Skeletal muscle satellite cell (primary cell): ENCODE measurements around the gene TMEM209.
A peak's percentile ranks its signal among the peaks of the same experiment; 100 is the strongest.

ENCODE experiments used
- H3K27me3 ChIP-seq: 2 replicates; pipeline ENCODE4 v1.7.0; 2013; ENCODE audit warnings: low read length; ENCODE audit not compliant: control insufficient read depth, insufficient read depth
- H3K36me3 ChIP-seq: 2 replicates; pipeline ENCODE4 v1.7.0; 2013; ENCODE audit warnings: mild to moderate bottlenecking, control low read depth, low read length; ENCODE audit not compliant: insufficient read depth
- H3K4me1 ChIP-seq: 2 replicates; pipeline ENCODE4 v1.7.0; 2013; ENCODE audit warnings: low read length; ENCODE audit not compliant: control insufficient read depth, insufficient read depth
- H3K4me2 ChIP-seq: 2 replicates; pipeline ENCODE4 v1.7.0; 2013; ENCODE audit warnings: mild to moderate bottlenecking, low read length
- H3K4me3 ChIP-seq: 2 replicates; pipeline ENCODE4 v1.7.0; 2013; ENCODE audit warnings: low read length
- H3K9ac ChIP-seq: 2 replicates; pipeline ENCODE4 v1.7.0; 2013; ENCODE audit warnings: mild to moderate bottlenecking, low read depth, low read length, moderate library complexity
- H3K9me3 ChIP-seq: replicated peaks from 2 replicates; pipeline ENCODE4 v1.7.0; 2013; ENCODE audit warnings: mild to moderate bottlenecking, control low read depth, low read length

The TMEM209 gene

DNA sequence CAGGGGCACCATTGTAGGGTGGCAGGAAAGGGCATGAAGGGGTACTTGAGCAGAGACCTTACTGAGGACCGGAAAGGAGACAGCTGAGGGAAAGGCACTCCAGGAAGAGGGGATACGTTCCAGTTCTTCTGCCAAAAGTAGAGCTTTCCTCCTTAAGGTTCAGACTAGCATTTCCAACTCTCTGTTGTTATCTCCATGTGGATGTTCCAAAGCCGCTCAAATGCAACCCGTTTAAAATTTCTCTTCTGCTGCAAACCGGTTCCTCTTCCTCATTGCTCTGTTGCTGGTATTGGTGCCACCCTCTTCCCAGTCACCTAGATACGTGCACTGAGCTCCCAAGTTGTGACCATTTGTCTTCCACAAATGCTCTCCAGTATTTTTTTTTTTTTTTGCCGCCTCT, 47.5 kb downstream of the TMEM209 start:
- Histone ChIP-seq H3K4me3 (no peak overlapping the region), H3K9me3 (no peaks in the 10 kb centered on the region), H3K9ac (no peak overlapping the region), H3K4me2 (no peak overlapping the region), H3K36me3 (peaks cover 20% of the 10 kb centered on the region), H3K4me1 (peaks cover 13% of the 10 kb centered on the region), H3K27me3 (no peaks in the 10 kb centered on the region)

DNA sequence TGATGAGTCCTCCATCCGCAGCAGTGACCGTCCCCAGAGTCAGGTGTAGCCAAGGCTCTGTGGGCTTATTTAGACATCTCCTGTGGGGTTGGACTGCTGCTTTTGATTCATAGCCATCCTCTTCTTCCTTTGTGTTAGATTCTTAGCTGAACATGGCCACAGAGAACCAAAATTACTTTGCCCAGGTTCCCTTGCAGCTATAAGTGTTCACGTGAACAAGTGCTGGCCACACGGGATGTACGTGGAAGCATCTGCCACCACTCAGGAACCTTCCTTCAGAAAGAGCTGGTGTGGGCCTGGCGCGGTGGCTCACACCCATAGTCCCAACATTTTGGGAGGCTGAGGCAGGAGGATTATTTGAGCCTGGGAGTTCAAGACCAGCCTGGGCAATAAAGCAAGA, 49.1 kb downstream of the TMEM209 start:
- Histone ChIP-seq H3K36me3 (peaks cover 9% of the 10 kb centered on the region), H3K4me2 (no peak overlapping the region), H3K9me3 (no peaks in the 10 kb centered on the region), H3K9ac (no peak overlapping the region), H3K4me3 (no peak overlapping the region), H3K27me3 (no peaks in the 10 kb centered on the region), H3K4me1 (peaks cover 15% of the 10 kb centered on the region)

DNA sequence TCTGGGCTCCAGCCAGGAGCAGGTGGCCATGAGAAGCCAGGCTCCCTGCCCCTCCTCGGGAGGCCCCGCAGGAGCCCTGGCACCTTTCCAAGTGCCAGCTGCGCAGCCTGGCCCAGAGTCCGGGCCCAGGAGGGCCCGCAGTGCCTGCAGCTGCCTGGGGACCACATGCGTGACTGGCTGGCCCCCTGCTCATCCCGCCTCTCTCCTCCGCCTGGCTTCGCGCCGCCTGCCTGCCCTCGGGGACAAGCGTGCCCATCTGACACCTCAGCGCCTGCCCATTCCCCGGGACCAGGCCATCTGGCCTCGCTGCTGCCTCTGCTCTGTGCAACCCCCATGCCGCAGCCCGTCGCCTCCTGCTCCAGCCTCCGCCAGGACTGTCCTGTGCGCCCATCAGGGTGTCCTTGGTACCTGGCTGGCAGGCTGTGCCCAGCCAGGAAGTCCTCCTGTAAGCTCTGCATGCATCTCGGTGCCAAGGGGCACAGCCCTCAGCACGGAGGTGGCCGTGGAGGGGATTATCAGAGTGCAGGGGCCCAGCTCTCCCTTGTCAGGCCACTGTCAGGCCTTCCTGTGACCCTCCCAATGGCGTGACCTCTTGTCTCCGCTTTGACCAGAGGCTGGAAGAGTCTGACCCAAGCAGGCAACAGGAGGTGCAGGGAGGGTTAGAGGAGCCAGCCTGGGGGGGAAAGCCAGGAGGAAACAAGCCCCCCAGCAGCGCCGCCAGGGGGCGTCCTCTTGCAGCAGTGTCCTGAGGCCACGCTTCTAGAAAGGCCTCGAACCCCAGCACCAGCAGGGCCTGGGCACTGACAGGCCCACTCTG, 50.5 kb downstream of the TMEM209 start:
- Histone ChIP-seq H3K9me3 (no peaks in the 10 kb centered on the region), H3K4me1 (peaks cover 15% of the 10 kb centered on the region), H3K9ac (no peak overlapping the region), H3K4me3 (no peak overlapping the region), H3K4me2 (no peak overlapping the region), H3K27me3 (no peaks in the 10 kb centered on the region), H3K36me3 (peaks cover 3% of the 10 kb centered on the region)

DNA sequence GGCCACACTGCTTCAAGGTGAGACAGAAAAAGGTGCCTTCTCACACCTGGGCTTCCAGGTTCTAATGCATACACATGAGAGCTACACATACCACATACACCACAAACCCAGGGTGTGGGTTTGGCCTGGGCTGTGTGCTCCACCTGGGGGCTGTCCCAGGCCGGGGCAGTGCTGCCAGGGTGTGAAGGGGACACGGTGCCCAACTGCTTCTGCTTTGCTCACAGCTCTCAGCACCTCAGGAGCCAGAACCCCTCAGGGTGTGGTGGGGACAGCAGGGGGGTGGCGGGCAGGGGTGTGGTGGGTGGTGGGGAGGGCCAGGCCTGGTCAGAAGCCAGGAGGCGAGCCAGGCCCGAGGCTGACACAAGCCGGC, 51.1 kb downstream of the TMEM209 start:
- no peak overlapping the region for H3K4me2 ChIP-seq
- H3K27me3 ChIP-seq, result no peaks in the 10 kb centered on the region
- H3K9ac ChIP-seq, result no peak overlapping the region
- peaks cover 3% of the 10 kb centered on the region for H3K36me3 ChIP-seq
- no peaks in the 10 kb centered on the region for H3K9me3 ChIP-seq
- H3K4me1 ChIP-seq, result peaks cover 15% of the 10 kb centered on the region
- H3K4me3 ChIP-seq, result no peak overlapping the region

DNA sequence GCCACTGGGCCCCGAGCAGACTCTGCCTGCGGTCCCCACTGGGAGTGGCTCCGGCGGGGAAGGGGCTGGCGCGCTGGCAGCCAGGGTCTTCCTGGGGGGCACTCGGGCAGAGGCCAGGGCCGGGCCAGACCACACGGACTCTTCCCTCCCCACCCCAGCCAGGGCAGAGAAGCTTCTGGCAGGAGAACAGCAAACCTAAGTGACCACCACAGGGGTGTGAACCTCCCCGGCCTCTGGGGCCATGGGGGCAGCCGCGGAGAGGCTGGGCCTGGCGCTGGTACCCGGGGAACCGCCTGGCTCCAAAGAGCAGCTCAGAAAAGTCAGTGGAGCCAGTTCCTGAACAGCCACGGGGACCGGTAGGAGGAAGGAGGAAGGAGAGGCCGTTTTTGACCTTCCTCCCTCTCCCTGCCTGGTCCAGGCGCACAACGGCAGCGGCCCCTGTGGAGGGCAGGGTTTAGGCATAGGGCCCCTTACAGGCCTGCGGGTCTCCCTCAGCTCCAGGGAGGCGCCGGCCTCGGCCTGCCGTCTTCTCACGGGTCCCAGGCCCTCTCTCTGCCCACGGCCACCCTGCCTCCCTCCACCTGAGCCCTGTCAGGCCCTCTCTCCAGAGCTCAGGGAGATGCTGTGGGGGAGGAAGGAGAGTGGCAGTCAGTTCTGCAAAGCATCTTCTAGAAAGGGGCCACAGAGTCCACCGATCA, 51.8 kb downstream of the TMEM209 start:
- Histone ChIP-seq H3K4me2 (peak overlapping the region; percentile 32), H3K36me3 (peaks cover 3% of the 10 kb centered on the region), H3K9me3 (no peaks in the 10 kb centered on the region), H3K9ac (no peak overlapping the region), H3K27me3 (no peaks in the 10 kb centered on the region), H3K4me3 (no peak overlapping the region), H3K4me1 (peaks cover 15% of the 10 kb centered on the region)

DNA sequence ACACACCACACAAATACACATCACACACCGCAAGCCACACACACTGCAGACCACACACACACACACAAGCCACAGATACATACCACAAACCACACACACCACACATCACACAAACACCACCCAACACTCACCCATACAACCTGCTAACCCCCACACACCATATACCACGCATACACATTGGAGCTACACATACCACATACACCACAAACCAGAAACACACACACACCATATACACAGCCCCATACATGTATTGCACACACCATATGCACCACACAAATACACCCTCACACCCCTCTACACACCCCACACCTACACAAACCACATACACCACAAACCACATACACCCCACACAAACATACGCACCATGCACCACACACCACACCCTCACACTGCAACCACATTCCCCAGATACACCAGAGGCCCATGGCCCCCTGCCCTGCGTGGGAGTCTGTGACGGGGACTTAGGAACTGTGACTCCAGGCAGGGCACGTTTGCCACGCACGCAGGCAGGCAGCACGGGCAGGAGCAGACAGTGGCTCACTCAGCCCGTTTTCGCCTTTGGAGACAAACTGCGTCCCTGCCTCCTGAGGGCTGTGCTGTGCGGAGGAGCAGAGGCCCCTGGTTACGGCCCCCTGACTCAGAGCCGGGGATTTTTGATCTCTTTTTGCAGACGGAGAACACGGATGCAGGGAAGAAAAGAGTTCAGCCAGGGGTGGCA, 52.6 kb downstream of the TMEM209 start:
- Histone ChIP-seq H3K27me3 (no peaks in the 10 kb centered on the region), H3K9ac (no peak overlapping the region), H3K4me2 (peak overlapping the region; percentile 32), H3K36me3 (peaks cover 3% of the 10 kb centered on the region), H3K4me1 (peaks cover 15% of the 10 kb centered on the region), H3K9me3 (no peaks in the 10 kb centered on the region), H3K4me3 (no peak overlapping the region)

DNA sequence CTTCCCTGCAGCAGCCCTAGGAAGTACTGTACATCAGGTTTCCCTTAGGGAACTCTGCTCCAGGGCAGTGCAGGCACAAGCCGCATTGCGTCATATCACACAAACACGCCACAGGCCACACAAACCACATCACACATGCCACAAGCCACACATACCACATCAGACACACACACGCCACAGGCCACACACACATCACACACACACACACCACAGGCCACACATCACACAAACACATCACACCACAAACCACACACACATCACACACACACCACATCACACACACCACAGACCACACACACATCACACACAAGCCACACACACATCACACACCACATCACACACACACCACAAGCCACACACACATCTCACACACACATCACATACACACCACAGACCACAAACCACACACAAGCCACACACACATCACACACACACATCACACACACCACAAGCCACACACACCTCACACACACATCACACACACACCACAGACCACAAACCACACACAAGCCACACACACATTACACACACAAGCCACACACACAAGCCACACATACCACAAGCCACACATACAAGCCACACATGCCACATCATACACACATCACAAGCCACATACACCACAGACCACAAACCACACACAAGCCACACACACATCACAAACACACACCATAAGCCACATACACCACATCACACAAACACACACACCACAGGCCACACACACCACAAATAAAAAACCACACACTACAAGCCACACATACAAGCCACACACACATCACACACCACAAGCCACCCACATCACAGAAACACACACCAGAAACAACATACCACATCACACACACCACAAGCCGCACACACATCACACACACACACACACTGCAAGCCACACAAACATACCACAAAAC, 53.4 kb downstream of the TMEM209 start:
- no peaks in the 10 kb centered on the region for H3K9me3 ChIP-seq
- H3K4me3 ChIP-seq, result no peak overlapping the region
- no peaks in the 10 kb centered on the region for H3K27me3 ChIP-seq
- no peaks in the 10 kb centered on the region for H3K36me3 ChIP-seq
- H3K4me2 ChIP-seq, result no peak overlapping the region
- no peak overlapping the region for H3K9ac ChIP-seq
- H3K4me1 ChIP-seq, result peaks cover 15% of the 10 kb centered on the region

DNA sequence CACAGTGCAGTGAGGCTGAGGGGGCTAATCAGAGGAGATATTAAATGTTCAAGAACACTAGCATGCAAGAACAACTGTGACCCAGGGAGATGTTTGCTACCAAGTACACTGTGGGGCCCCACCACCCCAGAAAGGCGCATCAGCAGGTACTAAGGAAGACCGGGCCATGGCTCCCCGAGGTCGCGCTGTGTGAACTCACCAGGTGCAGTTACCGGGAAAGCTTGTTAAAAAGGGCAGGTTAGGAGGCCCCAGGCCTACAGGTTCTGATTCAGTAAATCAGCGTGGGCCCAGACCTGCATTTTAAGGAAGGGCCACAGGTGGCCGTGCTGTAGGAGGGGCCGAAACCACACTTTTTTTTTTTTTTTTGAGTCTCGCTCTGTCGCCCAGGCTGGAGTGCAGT, 54.6 kb downstream of the TMEM209 start:
- Histone ChIP-seq H3K9ac (no peak overlapping the region), H3K4me3 (no peak overlapping the region), H3K4me1 (peaks cover 15% of the 10 kb centered on the region), H3K36me3 (no peaks in the 10 kb centered on the region), H3K9me3 (no peaks in the 10 kb centered on the region), H3K4me2 (no peak overlapping the region), H3K27me3 (no peaks in the 10 kb centered on the region)

DNA sequence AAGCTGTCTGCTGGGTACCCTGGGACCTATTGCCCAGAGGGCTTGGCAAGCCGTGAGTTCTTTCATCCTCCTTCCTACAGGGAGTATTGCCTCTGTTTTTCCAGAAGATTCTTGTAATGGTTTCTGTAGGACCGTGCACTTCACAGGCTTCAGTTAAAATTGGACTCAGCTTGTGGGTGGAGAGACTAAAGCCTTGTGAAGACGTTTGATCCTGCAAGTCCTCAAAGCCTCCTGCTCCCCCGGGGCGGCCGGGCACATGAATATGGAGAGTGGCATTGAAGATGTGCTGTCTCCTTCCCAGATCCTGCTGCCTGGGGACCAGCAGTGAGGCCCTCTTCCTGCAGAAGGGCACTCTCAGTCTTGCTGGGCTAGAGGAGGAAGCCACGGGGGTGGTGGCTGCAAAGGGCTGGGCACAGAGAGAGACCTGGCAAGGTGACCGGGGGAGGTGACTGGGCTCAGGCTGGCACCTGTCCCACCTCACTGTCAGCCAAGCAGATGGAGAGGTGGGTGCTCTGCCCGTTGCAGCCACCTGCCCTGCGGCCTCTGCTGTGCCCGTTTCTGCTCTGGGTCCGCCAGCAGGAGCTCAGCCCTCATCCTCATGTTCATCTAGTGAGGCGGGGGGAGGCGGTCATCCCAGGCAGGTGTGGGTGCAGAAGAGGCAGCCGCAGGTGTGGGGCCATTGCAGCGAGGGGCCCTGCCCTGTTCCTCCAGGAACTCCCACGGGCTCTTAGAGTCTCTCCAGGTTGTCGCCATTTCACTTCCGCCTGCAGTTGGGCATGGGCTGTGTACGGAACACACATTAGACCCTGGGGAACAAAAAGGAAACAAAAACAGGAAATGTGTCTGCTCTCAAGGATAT, 55.7 kb downstream of the TMEM209 start:
- Histone ChIP-seq H3K9me3 (no peaks in the 10 kb centered on the region), H3K4me2 (no peak overlapping the region), H3K36me3 (no peaks in the 10 kb centered on the region), H3K27me3 (no peaks in the 10 kb centered on the region), H3K4me3 (no peak overlapping the region), H3K4me1 (peaks cover 15% of the 10 kb centered on the region), H3K9ac (no peak overlapping the region)

DNA sequence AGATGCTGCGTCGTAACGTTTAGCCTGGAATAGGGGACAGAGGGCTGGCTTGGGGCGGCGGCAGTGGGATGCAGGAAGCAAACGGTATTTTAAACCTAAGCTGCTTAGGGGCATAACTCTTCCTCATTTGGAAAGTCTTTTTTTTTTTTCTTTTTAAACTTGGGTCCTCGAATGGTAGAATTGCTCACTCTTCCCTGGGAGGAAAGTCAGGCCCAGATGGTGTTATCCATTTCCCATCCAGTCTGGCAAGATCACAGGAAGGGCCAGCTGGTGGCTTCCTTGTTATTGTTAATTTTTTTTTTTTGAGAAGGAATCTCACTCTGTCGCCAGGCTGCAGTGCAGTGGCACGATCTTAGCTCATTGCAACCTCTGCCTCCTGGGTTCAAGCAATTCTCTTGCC, 56.6 kb downstream of the TMEM209 start:
- H3K4me3 ChIP-seq, result no peak overlapping the region
- no peaks in the 10 kb centered on the region for H3K27me3 ChIP-seq
- H3K9ac ChIP-seq, result no peak overlapping the region
- H3K4me1 ChIP-seq, result peaks cover 19% of the 10 kb centered on the region
- H3K36me3 ChIP-seq, result no peaks in the 10 kb centered on the region
- no peaks in the 10 kb centered on the region for H3K9me3 ChIP-seq
- H3K4me2 ChIP-seq, result no peak overlapping the region
